Neuronal stem cell (in vitro differentiated cells): ENCODE results near the gene BBOX1.
"Not testable (repeated sequence)": the region's sequence is repeated elsewhere in the genome, so short reads cannot be mapped to it uniquely, and the experiment has no call there.

ENCODE experiments used
- DNase-seq: peaks from one replicate; pipeline ENCODE4 v3.0.0-alpha.2; 2013; ENCODE audit warnings: low spot score
- H2AFZ ChIP-seq: one replicate; pipeline ENCODE4 v1.6.1; 2013; ENCODE audit warnings: mild to moderate bottlenecking, low read length, inconsistent platforms
- H2AK5ac ChIP-seq: 2 replicates; pipeline ENCODE4 v1.6.1; 2013; ENCODE audit warnings: low read depth, mild to moderate bottlenecking, inconsistent platforms, low read length, moderate library complexity, mixed read lengths
- H2BK120ac ChIP-seq: 2 replicates; pipeline ENCODE4 v1.6.1; 2013; ENCODE audit warnings: low read depth, mild to moderate bottlenecking, inconsistent platforms, low read length, moderate library complexity, mixed read lengths
- H2BK12ac ChIP-seq: one replicate; pipeline ENCODE4 v1.6.1; 2013; ENCODE audit warnings: low read length, inconsistent platforms
- H2BK15ac ChIP-seq: 2 replicates; pipeline ENCODE4 v1.6.1; 2013; ENCODE audit warnings: mild to moderate bottlenecking, low read length, inconsistent platforms, mixed read lengths
- H2BK5ac ChIP-seq: one replicate; pipeline ENCODE4 v1.6.1; 2013; ENCODE audit warnings: inconsistent platforms, mild to moderate bottlenecking, low read length, moderate library complexity
- H3K14ac ChIP-seq: one replicate; pipeline ENCODE4 v1.6.1; 2013; ENCODE audit warnings: low read length, inconsistent platforms
- H3K18ac ChIP-seq: 2 replicates; pipeline ENCODE4 v1.6.1; 2013; ENCODE audit warnings: low read length, inconsistent platforms
- H3K23ac ChIP-seq: 2 replicates; pipeline ENCODE4 v1.6.1; 2013; ENCODE audit warnings: low read depth, mild to moderate bottlenecking, mixed read lengths, low read length, inconsistent platforms; ENCODE audit not compliant: poor library complexity
- H3K27ac ChIP-seq: replicated peaks from 3 replicates; pipeline ENCODE4 v1.5.1; 2013; ENCODE audit warnings: low read length, inconsistent platforms
- H3K27me3 ChIP-seq, 3 experiments: 2 replicates each; pipeline ENCODE4 v1.6.1; 2013; ENCODE audit warnings: low read length in 3 of 3, mild to moderate bottlenecking in 2 of 3, inconsistent platforms in 1 of 3, low read depth in 1 of 3, mixed read lengths in 1 of 3, moderate library complexity in 1 of 3; ENCODE audit not compliant: control insufficient read depth in 3 of 3, insufficient read depth in 3 of 3
- H3K36me3 ChIP-seq, 2 donors: replicated peaks in 1 of 2; 2 replicates each; pipeline ENCODE4 v1.6.1; 2013; ENCODE audit warnings: low read length in 2 of 2; ENCODE audit not compliant: control insufficient read depth in 2 of 2, insufficient read depth in 2 of 2
- H3K4ac ChIP-seq: 2 replicates; pipeline ENCODE4 v1.6.1; 2013; ENCODE audit warnings: inconsistent platforms, mild to moderate bottlenecking, low read length, moderate library complexity
- H3K4me1 ChIP-seq, 2 donors: 1 replicate in 1 of 2; 2 replicates in 1 of 2; pipeline ENCODE4 v1.6.1; 2013; ENCODE audit warnings: low read length in 2 of 2, low read depth in 1 of 2; ENCODE audit not compliant: control insufficient read depth in 2 of 2, insufficient read depth in 1 of 2
- H3K4me2 ChIP-seq: one replicate; pipeline ENCODE4 v1.6.1; 2013; ENCODE audit warnings: mild to moderate bottlenecking, low read length, inconsistent platforms; ENCODE audit not compliant: insufficient read depth, poor library complexity, severe bottlenecking
- H3K4me3 ChIP-seq, 2 donors: 2 replicates each; pipeline ENCODE4 v1.5.1; 2013; ENCODE audit warnings: low read length in 2 of 2, mild to moderate bottlenecking in 2 of 2, inconsistent platforms in 1 of 2, moderate library complexity in 1 of 2
- H3K79me1 ChIP-seq: one replicate; pipeline ENCODE4 v1.6.1; 2013; ENCODE audit warnings: low read depth, mild to moderate bottlenecking, inconsistent platforms, low read length, moderate library complexity
- H3K9ac ChIP-seq: one replicate; pipeline ENCODE4 v1.6.1; 2013; ENCODE audit warnings: mild to moderate bottlenecking, low read depth, low read length, inconsistent platforms; ENCODE audit not compliant: poor library complexity
- H3K9me3 ChIP-seq, 2 donors: replicated peaks in 1 of 2; 2 replicates each; pipeline versions ENCODE3 to v1.6.1; 2013; ENCODE audit warnings: low read length in 2 of 2, mild to moderate bottlenecking in 2 of 2, inconsistent platforms in 1 of 2, low read depth in 1 of 2, mixed read lengths in 1 of 2, moderate library complexity in 1 of 2; ENCODE audit not compliant: control insufficient read depth in 2 of 2, insufficient read depth in 1 of 2
- H4K8ac ChIP-seq: one replicate; pipeline ENCODE4 v1.6.1; 2013; ENCODE audit warnings: low read depth, mild to moderate bottlenecking, inconsistent platforms, low read length, moderate library complexity
- H4K91ac ChIP-seq: one replicate; pipeline ENCODE4 v1.6.1; 2013; ENCODE audit warnings: low read length, low read depth, mild to moderate bottlenecking, inconsistent platforms; ENCODE audit not compliant: poor library complexity
- WGBS, 2 donors: extraction: QIAGEN DNeasy Blood & Tissue Kit; methylation state at CpG; one replicate each; pipeline ENCODE4 v1.1.7; 2013; ENCODE audit warnings: missing lambda C conversion rate in 2 of 2, mixed read lengths in 1 of 2; ENCODE audit not compliant: insufficient read length in 2 of 2, insufficient replicate concordance in 1 of 2; ENCODE audit errors: extremely low coverage in 2 of 2; 5-methylcytosine and 5-hydroxymethylcytosine counted together

Gene BBOX1

GRCh38 chr11:27088353-27088752, 47.7 kb downstream of the BBOX1 start:
- Histone ChIP-seq H3K4ac (no peak overlapping the region), H4K91ac (no peak overlapping the region), H3K23ac (no peak overlapping the region), H3K4me2 (no peak overlapping the region), H3K9me3 (no peaks in the 10 kb centered on the region), H2AK5ac (no peak overlapping the region), H3K27me3 (no peaks in the 10 kb centered on the region), H2AFZ (no peak overlapping the region), H4K8ac (no peak overlapping the region), H2BK12ac (no peak overlapping the region), H3K14ac (no peak overlapping the region), H2BK120ac (no peak overlapping the region), H3K4me3 (no peak overlapping the region), H2BK5ac (no peak overlapping the region), H3K4me1 (peaks cover 5 to 16% of the 10 kb centered on the region in 2 donors), H3K36me3 (no peaks in the 10 kb centered on the region), H3K79me1 (no peaks in the 10 kb centered on the region), H3K18ac (no peak overlapping the region), H2BK15ac (no peak overlapping the region), H3K27ac (no peak overlapping the region), H3K9ac (no peak overlapping the region)
- DNase-seq, result no peak

- no peak overlapping the region for H3K4me2 ChIP-seq
- no peak overlapping the region for H3K27ac ChIP-seq
- no peak overlapping the region for H3K18ac ChIP-seq
- H2AFZ ChIP-seq, result no peak overlapping the region
- peaks cover 0 to 4% of the 10 kb centered on the region in 2 donors for H3K4me1 ChIP-seq
- H4K91ac ChIP-seq, result no peak overlapping the region
- no peak for DNase-seq
- H3K79me1 ChIP-seq, result no peaks in the 10 kb centered on the region
- no peak overlapping the region for H3K4me3 ChIP-seq
- no peaks in the 10 kb centered on the region for H3K36me3 ChIP-seq
- H3K9ac ChIP-seq, result no peak overlapping the region
- no peak overlapping the region for H2BK5ac ChIP-seq
- H3K4ac ChIP-seq, result no peak overlapping the region
- H4K8ac ChIP-seq, result no peak overlapping the region
- H2AK5ac ChIP-seq, result no peak overlapping the region
- WGBS, 2 donors, result no CpG with 5 or more reads among the region's 2 CpGs
- no peak overlapping the region for H3K23ac ChIP-seq
- no peaks in the 10 kb centered on the region for H3K27me3 ChIP-seq
- H3K14ac ChIP-seq, result no peak overlapping the region
- no peak overlapping the region for H2BK120ac ChIP-seq
- H2BK15ac ChIP-seq, result no peak overlapping the region
- no peak overlapping the region for H2BK12ac ChIP-seq
- no peaks in the 10 kb centered on the region for H3K9me3 ChIP-seq
Measured at GRCh38 chr11:27089746-27090145, 49.1 kb downstream of the BBOX1 start.

DNA sequence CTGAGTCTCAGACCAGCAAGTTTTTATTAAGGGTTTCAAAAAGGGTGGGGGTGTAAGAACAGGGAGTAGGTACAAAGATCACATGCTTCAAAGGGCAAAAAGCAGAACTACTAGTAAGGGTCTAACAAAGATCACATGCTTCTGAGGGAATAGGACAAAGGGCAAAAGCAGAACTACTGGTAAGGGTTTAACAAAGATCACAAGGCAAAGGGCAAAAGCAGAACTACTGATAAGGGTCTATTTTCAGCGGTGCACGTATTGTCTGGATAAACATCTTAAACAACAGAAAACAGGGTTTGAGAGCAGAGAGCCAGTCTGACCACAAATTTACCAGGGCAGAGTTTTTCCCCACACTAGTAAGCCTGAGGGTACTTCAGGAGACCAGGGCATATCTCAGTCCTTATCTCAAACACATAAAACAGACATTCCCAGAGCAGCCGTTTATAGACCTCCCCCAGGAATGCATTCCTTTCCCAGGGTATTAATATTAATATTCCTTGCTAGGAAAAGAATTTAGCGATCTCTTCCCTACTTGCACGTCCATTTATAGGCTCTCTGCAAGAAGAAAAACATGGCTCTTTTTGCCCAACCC, 49.8 kb downstream of the BBOX1 start:
- not testable (repeated sequence) for H4K8ac ChIP-seq, H2BK120ac ChIP-seq, H3K23ac ChIP-seq, H3K27me3 ChIP-seq, H3K27ac ChIP-seq, H3K9me3 ChIP-seq, H3K4me3 ChIP-seq, H2BK12ac ChIP-seq, H3K79me1 ChIP-seq, H3K36me3 ChIP-seq, H3K4me2 ChIP-seq, H3K4ac ChIP-seq, H3K9ac ChIP-seq, H2AK5ac ChIP-seq, H3K4me1 ChIP-seq, H2AFZ ChIP-seq, H4K91ac ChIP-seq, H3K18ac ChIP-seq, H2BK5ac ChIP-seq, H2BK15ac ChIP-seq, DNase-seq, H3K14ac ChIP-seq
- no CpG with 5 or more reads among the region's 5 CpGs for WGBS, 2 donors

DNA sequence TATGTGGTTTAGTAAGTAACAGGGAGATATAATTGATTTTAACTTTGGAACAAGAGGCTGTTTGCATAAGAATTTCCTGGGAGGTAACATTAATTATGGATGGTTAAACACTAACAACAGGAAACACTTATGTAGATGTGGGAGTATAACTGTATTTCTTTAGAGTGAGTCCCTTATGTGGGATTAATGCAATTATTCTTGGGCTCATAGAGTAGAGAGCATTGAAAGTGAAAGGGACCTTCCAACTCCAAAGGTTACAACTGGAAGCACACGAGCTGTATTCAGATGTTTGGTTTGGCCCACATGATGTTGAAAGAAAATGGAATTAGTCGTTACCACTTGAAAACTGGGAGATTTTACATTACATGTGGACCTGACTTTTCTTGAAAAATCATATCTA, 53.5 kb downstream of the BBOX1 start:
- peaks cover 0 to 3% (median 0%) of the 10 kb centered on the region in 3 experiments for H3K27me3 ChIP-seq
- H2BK120ac ChIP-seq, result no peak overlapping the region
- H3K4me1 ChIP-seq, result no peaks in the 10 kb centered on the region
- no peak for DNase-seq
- H3K23ac ChIP-seq, result no peak overlapping the region
- no peak overlapping the region for H2AFZ ChIP-seq
- H2BK12ac ChIP-seq, result no peak overlapping the region
- H3K36me3 ChIP-seq, result no peaks in the 10 kb centered on the region
- H3K4me3 ChIP-seq, result no peak overlapping the region
- H3K4ac ChIP-seq, result no peak overlapping the region
- H2BK5ac ChIP-seq, result no peak overlapping the region
- no CpG with 5 or more reads among the region's 2 CpGs for WGBS, 2 donors
- no peak overlapping the region for H3K4me2 ChIP-seq
- H4K8ac ChIP-seq, result no peak overlapping the region
- H2AK5ac ChIP-seq, result no peak overlapping the region
- H3K18ac ChIP-seq, result no peak overlapping the region
- no peak overlapping the region for H4K91ac ChIP-seq
- H3K14ac ChIP-seq, result no peak overlapping the region
- H3K27ac ChIP-seq, result no peak overlapping the region
- H3K9me3 ChIP-seq, result no peaks in the 10 kb centered on the region
- no peak overlapping the region for H3K9ac ChIP-seq
- H3K79me1 ChIP-seq, result no peaks in the 10 kb centered on the region
- H2BK15ac ChIP-seq, result no peak overlapping the region
